Endothelial cell of umbilical vein (primary cell): ENCODE measurements around the gene CCDC136. TPM values are rescaled to one million over a fixed set of nuclear protein-coding genes. Genes with fewer than 3 reads are reported as not detected.

ENCODE experiments used
- BruUV-seq: library from RNA; stranded (reverse); fragments of 400-500 nt; replicated peaks from 2 replicates; lab custom pipeline; 2021; lab: Mats Ljungman, UMichigan
- CTCF ChIA-PET: fragments of 300-600, 350-600 bp; sonication (Branson Sonifier 250); formaldehyde crosslinking; loops from one replicate; lab custom pipeline; 2021; ENCODE audit warnings: antibody characterized with exemption, inconsistent platforms; lab: Charles Lee
- POLR2A ChIA-PET: fragments of 300-600, 350-600 bp; sonication (Branson Sonifier 250); formaldehyde crosslinking; loops from one replicate; lab custom pipeline; 2021; ENCODE audit warnings: antibody characterized with exemption, inconsistent platforms; lab: Charles Lee
- DNase-seq: peaks from one replicate; pipeline ENCODE4 v3.0.0-alpha.2; 2011; ENCODE audit warnings: low read depth, low spot score
- FAIRE-seq: peaks from 2 replicates; lab custom pipeline; 2011; peaks lifted over from hg19 to GRCh38; lab: Jason Lieb, UNC
- H2AFZ ChIP-seq: 2 replicates; pipeline ENCODE4 v1.6.0; 2012; ENCODE audit warnings: low read depth, low read length, control low read depth, inconsistent platforms
- H3K27ac ChIP-seq: 2 replicates; pipeline ENCODE4 v1.5.1; 2011; ENCODE audit warnings: low read depth, mild to moderate bottlenecking, control low read depth, low read length, moderate library complexity; ENCODE audit not compliant: insufficient read depth
- H3K27me3 ChIP-seq, 2 experiments: 2 replicates each; pipeline versions ENCODE4 v1.6.0 to v1.6.1; 2011; ENCODE audit warnings: low read length in 2 of 2, mixed read lengths in 1 of 2; ENCODE audit not compliant: control insufficient read depth in 2 of 2, insufficient read depth in 2 of 2
- H3K36me3 ChIP-seq, 2 experiments: 2 replicates in 1 of 2; 3 replicates in 1 of 2; pipeline ENCODE4 v1.5.1; 2011; ENCODE audit warnings: low read length in 2 of 2, mild to moderate bottlenecking in 1 of 2, moderate library complexity in 1 of 2; ENCODE audit not compliant: control insufficient read depth in 2 of 2, insufficient read depth in 2 of 2; ENCODE audit errors: extremely low read depth in 1 of 2
- H3K4me1 ChIP-seq: 3 replicates; pipeline ENCODE4 v1.5.1; 2011; ENCODE audit warnings: mild to moderate bottlenecking, low read length; ENCODE audit not compliant: control insufficient read depth, insufficient read depth; ENCODE audit errors: extremely low read depth
- H3K4me2 ChIP-seq: 2 replicates; pipeline ENCODE4 v1.6.1; 2011; ENCODE audit warnings: low read length, control low read depth, mixed read lengths; ENCODE audit not compliant: insufficient read depth
- H3K4me3 ChIP-seq, 3 experiments: fragments of 200-600 bp in 1 of 3; sonication (generic), shearing (Covaris generic) in 1 of 3; replicated peaks in 1 of 3; 2 replicates each; pipeline ENCODE4 v1.5.1; 2011 to 2016; ENCODE audit warnings: control low read depth in 3 of 3, low read length in 3 of 3, mild to moderate bottlenecking in 2 of 3, inconsistent platforms in 1 of 3, low read depth in 1 of 3, moderate library complexity in 1 of 3; ENCODE audit not compliant: insufficient read depth in 1 of 3
- H3K79me2 ChIP-seq: 2 replicates; pipeline ENCODE4 v1.6.0; 2012; ENCODE audit warnings: low read length, inconsistent platforms; ENCODE audit not compliant: control insufficient read depth, insufficient read depth
- H3K9ac ChIP-seq: replicated peaks from 2 replicates; pipeline ENCODE3; 2011; ENCODE audit warnings: low read length, control low read depth; ENCODE audit not compliant: insufficient read depth; ENCODE audit errors: extremely low read depth
- H3K9me1 ChIP-seq: replicated peaks from 3 replicates; pipeline ENCODE4 v1.6.0; 2011; ENCODE audit warnings: mild to moderate bottlenecking, low read length; ENCODE audit not compliant: control insufficient read depth, insufficient read depth; ENCODE audit errors: extremely low read depth
- H3K9me3 ChIP-seq: replicated peaks from 2 replicates; pipeline ENCODE4 v1.5.1; 2012; ENCODE audit warnings: low read length, inconsistent platforms; ENCODE audit not compliant: control insufficient read depth, insufficient read depth
- H4K20me1 ChIP-seq: replicated peaks from 2 replicates; pipeline ENCODE3; 2011; ENCODE audit warnings: mild to moderate bottlenecking, low read length; ENCODE audit not compliant: control insufficient read depth, insufficient read depth; ENCODE audit errors: extremely low read depth
- CTCF ChIP-seq, 2 donors: IDR thresholded peaks; 1 replicate in 1 of 2; 2 replicates in 1 of 2; pipeline ENCODE4 v1.5.1; 2011; ENCODE audit warnings: low read length in 2 of 2, mild to moderate bottlenecking in 2 of 2, moderate library complexity in 2 of 2, control low read depth in 1 of 2, inconsistent platforms in 1 of 2, low read depth in 1 of 2; ENCODE audit not compliant: insufficient read depth in 1 of 2; ENCODE audit errors: extremely low read depth in 1 of 2
- EZH2 ChIP-seq: IDR thresholded peaks from 2 replicates; pipeline ENCODE4 v1.6.1; 2012; ENCODE audit warnings: borderline replicate concordance, low read depth, mild to moderate bottlenecking, moderate library complexity, low read length, inconsistent platforms; ENCODE audit not compliant: severe bottlenecking
- FOS ChIP-seq: IDR thresholded peaks from 2 replicates; pipeline ENCODE4 v1.6.1; 2011; ENCODE audit warnings: mild to moderate bottlenecking, low read length, moderate library complexity, borderline replicate concordance; ENCODE audit not compliant: insufficient read depth
- GATA2 ChIP-seq: IDR thresholded peaks from 2 replicates; pipeline ENCODE4 v1.7.0; 2011; ENCODE audit warnings: low read depth, mild to moderate bottlenecking, moderate library complexity, mixed read lengths, low read length; ENCODE audit not compliant: insufficient read length, insufficient read depth
- JUN ChIP-seq: IDR thresholded peaks from 2 replicates; pipeline ENCODE4 v1.6.1; 2011; ENCODE audit warnings: borderline replicate concordance, low read depth; ENCODE audit not compliant: insufficient read length, insufficient read depth
- MAX ChIP-seq: IDR thresholded peaks from 2 replicates; pipeline ENCODE4 v1.6.1; 2011; ENCODE audit not compliant: insufficient read depth, insufficient read length
- MYC ChIP-seq: IDR thresholded peaks from one replicate; pipeline ENCODE4 v1.6.1; 2011; ENCODE audit warnings: mild to moderate bottlenecking, low read depth, low read length
- POLR2A ChIP-seq: IDR thresholded peaks from 2 replicates; pipeline ENCODE4 v1.6.1; 2012; ENCODE audit warnings: low read depth, mild to moderate bottlenecking, control low read depth, low read length
- POLR2AphosphoS5 ChIP-seq: IDR thresholded peaks from 2 replicates; pipeline ENCODE4 v1.6.1; 2012; ENCODE audit warnings: low read depth, mild to moderate bottlenecking, control low read depth, low read length, moderate library complexity; ENCODE audit not compliant: insufficient read depth
- dilution Hi-C: fragments of 300-500 bp; cut with MboI; formaldehyde crosslinking; loops from one replicate; pipeline ENCODE4 v1.15.0; 2019; ENCODE audit warnings: low sequenced_read_pairs; ENCODE audit not compliant: extremely low pct_ligation_motif_present
- intact Hi-C: fragments of 100-400 bp; cut with micrococcal nuclease; formaldehyde crosslinking; loops from one replicate; pipeline ENCODE4 v1.10.0; 2022
- polyA plus RNA-seq, 4 experiments: library from polyadenylated mRNA; depleted of rRNA in 3 of 4; stranded (reverse) in 3 of 4; unstranded in 1 of 4; fragments of >200 nt; gene quantifications; 2 replicates each; pipeline versions ENCODE4 v1.2.1 to v1.2.3, GENCODE V29; 2011 to 2012; ENCODE audit warnings: missing spikeins in 1 of 4
- total RNA-seq: library from RNA; stranded (reverse); gene quantifications from 2 replicates; pipeline ENCODE4 v1.2.3, GENCODE V29; 2021

CCDC136 gene
- total and polyA plus RNA-seq, 2 donors (not counting 3 experiments of a cell fraction or from before 2014, with no cell fraction given) = 1.8 to 3.3 TPM

GRCh38 chr7:128860158-128861073, 68.6 kb downstream of the CCDC136 start:
- H4K20me1 ChIP-seq = no peaks in the 10 kb centered on the region
- TF ChIP-seq GATA2 = no peak
- no peak for TF ChIP-seq POLR2A
- no peak for TF ChIP-seq MAX
- TF ChIP-seq JUN = no peak
- TF ChIP-seq MYC = no peak
- TF ChIP-seq FOS = no peak
- TF ChIP-seq POLR2AphosphoS5 = no peak
- TF ChIP-seq CTCF (IDR thresholded peaks at IDR 0.05; ENCODE audit: extremely low read depth in 1 of 2, insufficient read depth in 1 of 2, low read depth in 1 of 2, low read length in 2 of 2) = no peak
- no peak for TF ChIP-seq EZH2
- peaks cover 0 to 21% of the 10 kb centered on the region in 2 experiments for H3K36me3 ChIP-seq
- no peak overlapping the region for H3K4me2 ChIP-seq
- no peak for FAIRE-seq
- BruUV-seq = no TSS peak
- peaks cover 9% of the 10 kb centered on the region for H3K4me1 ChIP-seq
- intact Hi-C loops = no loop called here
- ChIA-PET CTCF (interaction anchor here (0.6 to 1.5 kb wide), 8 partner anchors 10 to 230 kb away, joined by 3 to 18 read pairs (median 3); no protein-coding TSS in a partner anchor), POLR2A (interaction anchor here (1.0 kb wide), 1 partner anchor 10 kb away, joined by 3 read pairs; no protein-coding TSS in a partner anchor)
- H3K27ac ChIP-seq = no peak overlapping the region
- no peak overlapping the region for H3K9ac ChIP-seq
- dilution Hi-C loops = no loop called here
- no peaks in the 10 kb centered on the region for H3K9me1 ChIP-seq
- H3K79me2 ChIP-seq = peaks cover 10% of the 10 kb centered on the region
- no peaks in the 10 kb centered on the region for H3K27me3 ChIP-seq
- no peak for DNase-seq
- H2AFZ ChIP-seq = no peak overlapping the region
- no peaks in the 10 kb centered on the region for H3K9me3 ChIP-seq
- H3K4me3 ChIP-seq = no peak overlapping the region
